ENCODE results near the gene SPEM2.

The SPEM2 gene

DNA sequence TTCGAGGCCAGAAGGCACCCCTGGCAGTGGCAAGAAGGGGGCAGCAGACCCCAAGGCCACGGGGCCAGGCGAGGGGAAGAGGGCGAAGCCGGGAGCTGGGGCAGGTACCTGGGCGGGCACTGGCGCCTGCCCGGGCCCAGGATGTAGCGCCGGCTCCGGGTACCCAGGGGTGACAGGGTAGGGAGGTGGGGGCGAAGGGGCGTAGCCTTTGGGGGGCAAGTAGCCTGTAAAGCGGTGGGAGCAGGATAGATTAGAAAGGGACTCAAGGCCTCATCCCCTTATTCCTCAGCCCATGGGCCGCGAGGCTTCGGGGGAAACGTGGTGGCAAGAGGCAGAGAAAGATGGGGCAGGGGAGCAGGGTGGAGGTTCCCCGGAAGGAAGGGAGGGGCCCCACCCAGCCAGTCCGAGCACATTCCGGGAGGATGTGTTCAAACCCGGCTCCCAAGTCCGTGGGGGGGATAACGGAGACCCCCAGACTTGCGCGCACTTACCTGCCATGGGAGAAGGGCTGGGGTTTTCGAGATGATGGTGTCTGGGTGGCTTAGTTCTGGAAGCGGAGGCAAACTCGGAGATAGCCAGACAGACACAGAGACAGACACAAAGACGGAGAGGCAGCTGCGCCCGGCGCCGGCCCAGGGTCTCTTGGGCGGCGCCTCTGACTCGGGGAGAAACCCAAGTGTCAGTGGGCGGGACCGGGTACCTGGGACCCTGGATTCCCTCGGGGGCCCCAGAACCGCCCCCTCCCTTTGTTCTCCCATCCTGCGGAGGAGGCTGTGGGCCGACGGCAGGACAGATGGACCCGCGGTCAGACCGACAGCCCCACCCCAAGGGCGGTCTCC is 31.6 kb upstream of the SPEM2 start:
- TF ChIP-seq GATA3 (IDR thresholded peaks at IDR 0.05; ENCODE audit: low read depth, low read length): no peak
- TF ChIP-seq GATA2 (IDR thresholded peaks at IDR 0.05; ENCODE audit: low read depth, low read length): no peak

DNA sequence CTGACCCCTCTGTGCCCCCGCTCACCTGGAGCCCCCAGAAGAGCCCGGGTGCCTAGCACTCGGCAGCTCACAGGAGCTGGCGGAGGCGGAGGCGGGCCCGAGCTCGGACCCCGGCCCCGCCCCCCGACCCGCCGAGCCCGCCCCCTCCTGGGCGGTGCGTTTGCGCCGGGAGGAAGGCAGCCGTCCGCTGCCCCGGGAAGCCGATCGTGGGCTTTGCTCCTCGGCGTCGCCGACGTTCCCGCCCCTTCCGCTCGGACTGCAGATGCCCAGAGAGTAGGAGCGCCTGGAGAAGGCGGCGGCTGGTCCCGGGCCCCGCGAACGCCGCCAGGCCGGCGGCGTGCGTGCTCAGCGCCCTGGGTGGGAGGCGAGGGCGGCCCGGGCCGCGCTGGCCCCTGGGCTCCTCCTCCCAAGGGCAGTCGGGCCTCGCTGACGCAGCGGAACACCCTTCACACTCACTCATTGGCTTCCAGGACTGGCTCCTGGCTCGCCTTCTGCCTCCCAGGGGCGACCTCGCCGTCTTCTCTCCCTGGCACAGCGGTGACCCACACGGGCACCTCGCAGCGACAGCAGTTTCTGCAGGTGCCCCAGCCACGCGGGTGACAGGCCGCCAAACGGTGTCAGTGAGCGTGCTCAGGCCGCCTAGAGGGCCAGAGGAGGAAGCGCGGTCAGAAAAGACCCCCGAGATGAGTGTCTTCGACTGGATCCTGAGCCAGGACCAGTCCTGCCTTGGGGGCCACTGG is 30.8 kb upstream of the SPEM2 start, which contains the start of gene PLSCR3:
PLSCR3 (minus strand) TSS at position 74 of the 740 bp plus-strand sequence. CDS start 415 bp downstream, outside the sequence.
- TF ChIP-seq GATA2 (IDR thresholded peaks at IDR 0.05; ENCODE audit: low read depth, low read length): no peak
- no peak for TF ChIP-seq GATA3 (IDR thresholded peaks at IDR 0.05; ENCODE audit: low read depth, low read length)

DNA sequence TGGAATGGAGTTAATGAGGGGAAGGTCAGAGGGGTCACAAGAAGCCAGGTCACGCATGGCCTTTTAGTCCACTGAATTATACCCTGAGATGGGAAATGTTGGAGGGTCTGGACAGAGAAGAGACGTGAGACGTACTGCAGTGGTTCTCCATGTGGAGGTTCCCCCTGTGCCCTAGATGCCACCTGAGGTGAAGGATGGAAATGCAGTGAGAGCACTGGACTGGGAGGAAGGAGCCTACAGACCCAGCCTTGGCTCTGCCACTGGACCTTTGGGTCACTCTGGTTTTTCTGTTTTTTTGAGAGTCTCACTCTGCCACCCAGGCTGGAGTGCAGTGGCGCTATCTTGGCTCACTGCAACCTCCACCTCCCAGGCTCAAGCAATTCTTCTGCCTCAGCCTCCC is 29.3 kb upstream of the SPEM2 start:
- no peak for TF ChIP-seq GATA3 (IDR thresholded peaks at IDR 0.05; ENCODE audit: low read depth, low read length)

DNA sequence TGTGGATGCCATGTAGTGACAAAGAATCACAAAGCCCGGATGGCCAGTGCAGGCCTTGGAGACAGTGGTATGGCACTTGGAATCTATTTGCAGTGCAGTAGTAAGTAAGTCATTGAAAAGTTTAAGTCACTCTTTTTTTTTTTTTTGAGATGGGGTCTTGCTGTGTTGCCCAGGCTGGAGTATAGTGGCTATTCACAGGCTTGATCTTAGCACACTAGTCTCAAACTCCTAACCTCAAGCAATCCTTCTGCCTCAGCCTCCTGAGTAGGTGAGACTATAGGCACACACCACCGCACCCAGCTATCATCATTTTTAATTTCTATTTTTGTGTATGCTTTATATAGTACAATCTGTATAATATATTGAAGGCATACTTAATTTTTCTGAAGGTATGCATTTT is 26.8 kb upstream of the SPEM2 start:
- TF ChIP-seq GATA2 (IDR thresholded peaks at IDR 0.05; ENCODE audit: low read depth, low read length) (no peak), GATA3 (IDR thresholded peaks at IDR 0.05; ENCODE audit: low read depth, low read length) (no peak)

DNA sequence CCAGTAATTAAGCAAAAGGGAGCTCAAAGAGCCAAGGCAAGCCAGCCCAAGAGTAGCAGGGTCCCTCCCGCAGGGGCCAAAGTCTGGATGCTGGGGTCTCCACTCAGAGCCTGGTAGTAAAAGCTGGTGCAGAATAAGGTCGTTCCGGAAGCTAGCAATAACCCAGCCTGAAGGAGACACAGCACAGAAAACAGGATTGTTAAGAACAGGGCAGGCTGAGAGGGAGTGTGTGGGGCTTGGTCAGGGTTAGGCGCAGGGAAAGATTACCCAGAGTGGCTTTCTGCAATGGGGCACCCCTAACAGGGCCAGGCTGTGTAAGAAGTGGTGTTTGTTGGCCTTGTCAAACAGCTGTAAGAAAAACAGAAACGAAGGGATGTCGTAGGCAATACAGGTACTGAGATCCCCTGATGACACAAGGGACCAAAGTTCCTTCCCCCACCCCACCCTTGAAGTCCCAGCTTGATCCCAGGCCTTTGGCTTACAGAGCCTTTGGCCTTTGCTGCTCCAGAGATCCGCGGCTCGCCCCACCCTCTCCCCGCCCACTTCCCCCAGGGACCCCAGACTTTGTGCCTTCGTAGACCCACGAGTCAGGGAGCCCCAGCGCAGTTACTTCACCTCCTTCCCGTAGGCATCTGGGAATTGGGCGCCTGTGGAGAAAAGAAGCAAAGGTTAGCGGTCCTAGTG is 22.2 kb upstream of the SPEM2 start:
- TF ChIP-seq GATA2 (IDR thresholded peaks at IDR 0.05; ENCODE audit: low read depth, low read length) (no peak), GATA3 (IDR thresholded peaks at IDR 0.05; ENCODE audit: low read depth, low read length) (no peak)

DNA sequence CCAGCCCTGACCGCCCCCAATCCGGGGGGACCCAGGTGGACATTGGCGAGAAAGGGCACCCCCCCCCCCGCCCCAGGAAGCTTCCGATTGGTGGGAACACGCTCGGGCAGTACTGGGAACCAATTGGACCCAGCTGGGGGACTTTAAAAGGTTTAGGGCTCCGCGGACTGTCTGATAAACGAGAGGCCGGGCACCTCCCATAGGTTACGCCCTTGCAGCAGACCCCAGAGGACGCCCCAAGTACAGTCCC is 21.8 kb upstream of the SPEM2 start:
- TF ChIP-seq GATA3 (IDR thresholded peaks at IDR 0.05; ENCODE audit: low read depth, low read length) (no peak), GATA2 (IDR thresholded peaks at IDR 0.05; ENCODE audit: low read depth, low read length) (no peak)

DNA sequence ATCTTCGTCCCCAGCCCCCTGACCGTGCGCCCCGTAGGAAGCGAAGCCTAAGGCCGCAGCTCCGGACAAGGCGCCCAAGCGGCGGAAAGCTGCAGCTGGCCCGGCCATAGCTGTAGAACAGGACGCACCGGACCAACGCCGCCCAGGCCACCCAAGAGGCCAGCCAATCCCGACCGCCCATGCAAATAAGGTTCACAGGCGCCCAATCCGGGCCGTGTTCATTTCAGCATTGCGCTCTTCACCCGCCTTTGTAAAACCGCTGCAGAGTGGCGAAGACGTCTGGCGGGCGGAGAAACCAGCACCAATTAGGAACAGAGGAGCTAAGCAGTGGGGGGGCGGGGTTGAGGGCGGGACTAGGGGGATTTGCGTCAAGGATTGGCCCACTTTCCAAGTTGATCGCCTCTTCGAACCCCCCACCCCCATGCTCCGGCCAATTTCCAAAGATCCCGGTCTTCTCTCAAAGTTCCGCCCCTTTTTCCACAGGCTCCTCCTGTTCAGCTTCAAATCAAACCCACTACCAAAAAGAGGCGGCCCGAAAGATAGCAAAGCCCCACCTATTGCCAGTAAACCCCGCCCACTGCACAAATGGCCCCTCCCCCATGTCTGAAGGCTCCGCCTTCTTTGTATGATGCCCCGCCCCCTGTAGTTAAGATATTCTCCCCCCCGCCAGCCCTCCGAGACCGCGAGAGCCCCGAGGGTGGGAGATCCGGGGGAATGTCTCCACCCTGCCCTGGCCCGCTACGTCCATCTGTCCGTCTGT is 21.3 kb upstream of the SPEM2 start, which contains the start of gene TMEM256:
TMEM256 (minus strand) TSS at position 121 of the 760 bp plus-strand sequence; CDS start at position 108, 13 bp downstream.
- no peak for TF ChIP-seq GATA3 (IDR thresholded peaks at IDR 0.05; ENCODE audit: low read depth, low read length)

DNA sequence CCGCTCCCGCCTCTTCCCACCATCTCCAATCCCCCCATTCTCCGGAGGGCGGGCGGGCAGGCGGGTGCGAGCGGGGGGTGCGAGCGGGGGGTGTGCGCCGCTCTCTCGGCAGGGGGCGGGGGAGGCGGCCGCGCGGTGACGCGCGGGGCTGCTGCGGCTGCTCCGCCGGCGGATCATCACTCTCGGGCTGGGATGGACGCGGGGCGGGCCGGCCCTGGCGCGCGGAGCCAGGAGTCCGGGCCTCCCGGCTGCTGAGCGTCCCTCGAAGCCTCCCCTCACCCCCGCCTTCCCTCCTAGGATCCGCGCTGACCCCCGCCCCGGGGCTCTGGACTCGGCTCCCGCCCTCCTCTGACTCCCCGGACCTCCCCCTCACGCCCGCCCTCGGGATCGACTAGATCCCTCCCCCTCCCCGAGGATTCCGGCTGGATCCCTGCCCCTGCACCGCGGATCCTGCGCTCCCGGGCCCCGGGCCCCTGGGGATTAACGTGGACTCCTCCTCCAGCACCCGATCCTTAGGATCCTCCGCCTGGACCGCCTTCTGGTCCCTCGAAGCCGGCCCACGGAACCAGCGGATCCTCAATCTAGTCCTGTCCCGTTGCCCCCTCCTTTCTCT is 20.6 kb upstream of the SPEM2 start:
- no peak for TF ChIP-seq GATA2 (IDR thresholded peaks at IDR 0.05; ENCODE audit: low read depth, low read length)
- TF ChIP-seq GATA3 (IDR thresholded peaks at IDR 0.05; ENCODE audit: low read depth, low read length): no peak

DNA sequence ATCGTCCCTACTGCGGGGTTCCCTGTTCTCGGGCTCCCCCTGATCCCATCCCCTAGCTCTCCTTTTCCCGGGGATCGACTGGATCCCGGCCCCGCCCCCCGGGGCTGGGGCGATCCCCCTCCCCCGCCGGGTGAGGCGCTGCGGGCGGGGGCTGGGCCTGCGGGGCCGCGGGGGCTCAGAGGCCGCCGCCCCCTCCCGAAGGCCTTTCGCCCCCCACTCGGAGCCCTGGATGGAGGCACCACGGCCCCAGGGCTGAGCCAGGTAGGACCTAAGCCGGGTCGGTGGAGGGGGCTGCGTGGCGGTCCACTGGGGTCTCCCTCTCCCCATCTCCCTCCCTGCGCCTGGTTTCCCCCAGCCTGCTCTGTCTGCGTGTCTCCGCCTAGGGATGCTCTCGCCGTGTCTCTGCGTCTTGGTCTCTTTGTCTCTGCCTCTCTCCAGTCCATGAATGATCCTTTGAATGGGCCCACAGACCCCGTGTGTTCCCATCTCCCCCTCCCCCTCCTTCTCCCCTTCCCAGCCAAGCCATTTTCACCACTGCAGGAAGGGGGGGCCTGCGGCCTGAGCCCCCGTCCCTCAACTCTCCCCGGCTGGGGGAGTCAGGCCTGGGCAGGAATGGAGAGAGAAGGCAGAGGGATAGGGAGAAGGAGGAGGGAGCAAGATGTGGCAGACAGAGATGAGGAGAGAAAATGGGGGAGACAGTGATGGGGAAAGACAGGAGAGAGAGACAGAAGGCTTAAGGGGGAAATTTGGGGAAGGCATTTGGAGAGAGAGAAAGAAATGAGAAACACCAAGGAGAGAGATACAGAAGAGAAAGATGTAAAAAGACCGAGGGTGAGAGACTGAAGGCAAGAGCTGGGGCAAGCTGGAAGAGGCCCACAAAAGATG is 19.8 kb upstream of the SPEM2 start:
- TF ChIP-seq GATA2 (IDR thresholded peaks at IDR 0.05; ENCODE audit: low read depth, low read length) (no peak), GATA3 (IDR thresholded peaks at IDR 0.05; ENCODE audit: low read depth, low read length) (no peak)

DNA sequence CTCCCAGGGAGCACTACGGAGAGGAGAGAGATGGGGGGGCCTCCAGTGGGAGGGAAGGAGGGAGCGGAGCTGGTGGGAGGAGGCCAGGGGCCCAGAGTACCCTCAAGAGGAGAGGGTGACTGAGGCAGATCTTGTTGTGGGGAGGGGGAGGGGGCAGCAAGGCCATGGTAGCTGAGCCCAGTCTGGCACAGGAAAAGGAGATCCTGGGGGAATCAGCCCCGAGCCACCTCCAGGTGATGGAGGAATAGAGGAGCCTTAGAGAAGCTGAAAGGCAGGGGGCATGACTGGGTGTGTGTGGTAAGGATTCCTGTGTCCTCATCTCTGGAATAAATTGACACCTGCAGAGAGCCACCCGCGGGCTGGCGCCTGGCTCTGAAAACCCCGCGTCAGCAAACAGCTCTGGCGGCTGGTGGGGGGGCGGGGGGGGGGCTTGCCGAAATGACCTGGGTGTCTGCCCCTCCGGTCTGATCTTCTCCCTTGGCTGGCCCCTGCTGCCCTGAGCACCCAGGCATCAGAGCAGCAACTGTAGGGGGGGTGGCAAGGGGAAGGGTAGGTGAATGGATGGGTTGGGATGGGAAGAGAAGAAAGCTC is 19.1 kb upstream of the SPEM2 start:
- TF ChIP-seq GATA2 (IDR thresholded peaks at IDR 0.05; ENCODE audit: low read depth, low read length) (no peak), GATA3 (IDR thresholded peaks at IDR 0.05; ENCODE audit: low read depth, low read length) (no peak)

DNA sequence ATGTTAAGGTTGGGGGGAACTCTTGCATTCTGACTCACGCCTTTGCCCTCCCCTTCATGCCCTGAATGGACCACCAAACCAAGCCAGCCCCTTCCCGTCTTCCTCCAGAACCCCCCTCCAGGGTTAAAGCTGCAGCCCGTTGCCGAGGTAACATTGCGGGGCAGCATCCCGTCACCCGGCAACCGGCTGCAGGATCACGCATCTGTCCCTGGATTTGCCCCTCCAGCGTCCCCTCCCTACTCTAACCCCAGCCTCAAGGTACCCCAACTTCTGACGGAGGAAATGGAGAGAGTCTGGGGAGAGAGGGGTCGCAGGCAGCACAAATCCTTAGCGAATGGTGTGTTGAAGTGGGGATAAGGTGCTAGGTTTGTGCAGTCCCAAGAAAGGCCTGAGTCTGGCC is 18.3 kb upstream of the SPEM2 start:
- TF ChIP-seq GATA2 (IDR thresholded peaks at IDR 0.05; ENCODE audit: low read depth, low read length) (no peak), GATA3 (IDR thresholded peaks at IDR 0.05; ENCODE audit: low read depth, low read length) (no peak)

DNA sequence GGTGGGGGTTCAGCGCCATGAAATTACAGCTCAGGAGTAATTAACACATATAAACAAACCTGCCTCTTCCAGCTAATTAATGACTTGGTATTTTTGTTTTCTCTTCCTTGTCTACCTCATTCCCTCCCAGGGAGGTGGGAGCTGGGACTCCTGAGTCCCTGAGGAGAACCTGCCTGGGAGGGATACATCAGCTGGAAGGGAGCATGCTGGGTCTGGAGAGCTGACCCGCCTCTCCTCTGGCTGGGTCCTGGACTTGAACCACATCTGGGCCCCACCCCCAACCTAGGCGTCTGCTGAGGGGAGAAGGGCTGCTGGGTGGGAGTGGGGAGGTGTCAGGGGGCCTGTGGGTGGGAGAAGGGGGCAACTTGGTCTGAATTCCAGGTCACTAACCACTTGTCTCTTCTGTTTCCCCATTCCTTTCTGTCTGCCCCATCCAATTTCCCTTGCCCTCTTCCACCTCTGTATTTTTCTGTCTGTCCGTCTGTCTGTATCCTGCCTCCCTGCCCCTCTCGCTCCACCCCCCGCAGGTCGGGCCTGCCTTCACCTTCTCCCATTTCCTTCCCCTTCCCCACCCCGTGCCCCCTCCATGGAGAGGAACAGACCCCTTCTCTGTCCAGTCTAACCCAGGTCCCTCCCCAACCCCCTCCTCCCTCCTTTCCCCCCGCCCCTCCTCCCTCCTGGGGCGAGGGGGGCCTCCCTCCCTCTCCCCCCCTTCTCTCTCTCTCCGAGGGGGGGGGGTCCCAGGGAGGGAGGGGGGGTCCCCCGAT is 17.7 kb upstream of the SPEM2 start, which contains the start of gene NLGN2:
NLGN2 (plus strand) TSS at position 361 of the 767 bp plus-strand sequence. CDS start 411 bp downstream, outside the sequence.
- TF ChIP-seq GATA2 (IDR thresholded peaks at IDR 0.05; ENCODE audit: low read depth, low read length) (no peak), GATA3 (IDR thresholded peaks at IDR 0.05; ENCODE audit: low read depth, low read length) (no peak)
